H1 (cell line): ENCODE data around the gene WIPF3. TPM values are rescaled to one million over a fixed set of nuclear protein-coding genes. Genes with fewer than 3 reads are reported as not detected.

Experiments used
- CTCF ChIA-PET: fragments of 300-600 bp; sonication (Branson Sonifier 250); formaldehyde crosslinking; loops from one replicate; lab custom pipeline; 2021; ENCODE audit not compliant: partially characterized antibody; lab: Charles Lee
- POLR2A ChIA-PET: fragments of 300-600 bp; sonication (Branson Sonifier 250); formaldehyde crosslinking; loops from one replicate; lab custom pipeline; 2021; ENCODE audit warnings: inconsistent platforms; ENCODE audit not compliant: partially characterized antibody; lab: Charles Lee
- DNase-seq, 2 experiments: peaks; one replicate each; pipeline versions ENCODE4 v3.0.0 to v3.0.0-alpha.2; 2010 to 2022; ENCODE audit warnings: low spot score in 2 of 2, low read depth in 1 of 2, mixed read lengths in 1 of 2
- FAIRE-seq: peaks from 2 replicates; lab custom pipeline; 2011; peaks lifted over from hg19 to GRCh38; lab: Jason Lieb, UNC
- H2AFZ ChIP-seq: 2 replicates; pipeline ENCODE4 v1.8.1; 2012; ENCODE audit warnings: low read length, inconsistent platforms
- H2AK5ac ChIP-seq: 2 replicates; pipeline ENCODE4 v1.6.1; 2013; ENCODE audit warnings: low read depth, low read length
- H2BK120ac ChIP-seq: replicated peaks from 2 replicates; pipeline ENCODE3; 2013; ENCODE audit warnings: low read depth, low read length, inconsistent platforms
- H2BK12ac ChIP-seq: 2 replicates; pipeline ENCODE4 v1.6.1; 2013; ENCODE audit warnings: low read depth, low read length
- H2BK15ac ChIP-seq: 2 replicates; pipeline ENCODE4 v1.6.1; 2013; ENCODE audit warnings: low read length
- H2BK20ac ChIP-seq: 2 replicates; pipeline ENCODE4 v1.6.1; 2013; ENCODE audit warnings: low read length
- H2BK5ac ChIP-seq: 2 replicates; pipeline ENCODE4 v1.6.1; 2013; ENCODE audit warnings: low read depth, low read length
- H3K14ac ChIP-seq: 2 replicates; pipeline ENCODE4 v1.6.1; 2013; ENCODE audit warnings: inconsistent platforms; ENCODE audit not compliant: insufficient read length
- H3K18ac ChIP-seq: 2 replicates; pipeline ENCODE4 v1.6.1; 2013; ENCODE audit warnings: low read length; ENCODE audit errors: extremely low read depth
- H3K23ac ChIP-seq: 2 replicates; pipeline ENCODE4 v1.6.1; 2013; ENCODE audit warnings: inconsistent platforms; ENCODE audit not compliant: insufficient read length
- H3K23me2 ChIP-seq: 2 replicates; pipeline ENCODE4 v1.6.1; 2013; ENCODE audit warnings: low read depth, low read length
- H3K27ac ChIP-seq: 2 replicates; pipeline ENCODE4 v1.6.1; 2011; ENCODE audit warnings: low read depth, low read length, inconsistent platforms
- H3K27me3 ChIP-seq, 4 experiments: replicated peaks in 1 of 4; 1 replicate in 1 of 4; 2 replicates in 3 of 4; pipeline versions ENCODE4 v1.6.1 to v1.8.1; 2011 to 2013; ENCODE audit warnings: low read length in 3 of 4, mild to moderate bottlenecking in 3 of 4, inconsistent platforms in 2 of 4, mixed read lengths in 2 of 4, moderate library complexity in 1 of 4; ENCODE audit not compliant: control insufficient read depth in 3 of 4, insufficient read depth in 3 of 4; ENCODE audit errors: extremely low read depth in 1 of 4
- H3K36me3 ChIP-seq, 4 experiments: 2 replicates each; pipeline versions ENCODE4 v1.6.1 to v1.8.1; 2011 to 2013; ENCODE audit warnings: mild to moderate bottlenecking in 4 of 4, low read length in 3 of 4, moderate library complexity in 2 of 4, control low read depth in 1 of 4, inconsistent platforms in 1 of 4; ENCODE audit not compliant: insufficient read depth in 4 of 4, control insufficient read depth in 2 of 4
- H3K4ac ChIP-seq: replicated peaks from 2 replicates; pipeline ENCODE3; 2013; ENCODE audit warnings: low read length, low read depth, mixed read lengths, inconsistent platforms; ENCODE audit not compliant: insufficient read length
- H3K4me1 ChIP-seq, 4 experiments: replicated peaks in 1 of 4; 1 replicate in 1 of 4; 2 replicates in 3 of 4; pipeline versions ENCODE4 v1.6.1 to v1.8.1; 2011 to 2013; ENCODE audit warnings: low read length in 3 of 4, inconsistent platforms in 2 of 4, mixed read lengths in 1 of 4; ENCODE audit not compliant: insufficient read depth in 4 of 4, control insufficient read depth in 3 of 4
- H3K4me2 ChIP-seq, 2 experiments: 2 replicates each; pipeline versions ENCODE4 v1.6.1 to v1.8.1; 2011 to 2013; ENCODE audit warnings: low read depth in 2 of 2, low read length in 2 of 2, control low read depth in 1 of 2, inconsistent platforms in 1 of 2, mild to moderate bottlenecking in 1 of 2; ENCODE audit not compliant: insufficient read depth in 1 of 2
- H3K4me3 ChIP-seq, 4 experiments: fragments of 200-600, 300-600 bp in 1 of 4; sonication (generic), shearing (Covaris generic), sonication (Bioruptor Twin) in 1 of 4; 2 replicates each; pipeline versions ENCODE4 v1.5.1 to v1.8.1; 2011 to 2016; ENCODE audit warnings: low read length in 4 of 4, low read depth in 3 of 4, control low read depth in 2 of 4, inconsistent platforms in 2 of 4, mild to moderate bottlenecking in 2 of 4, mixed read lengths in 1 of 4, moderate library complexity in 1 of 4; ENCODE audit not compliant: insufficient read depth in 2 of 4; ENCODE audit errors: extremely low read depth in 1 of 4
- H3K56ac ChIP-seq: replicated peaks from 2 replicates; pipeline ENCODE3; 2013; ENCODE audit warnings: low read depth, mild to moderate bottlenecking, mixed read lengths, low read length, inconsistent platforms; ENCODE audit not compliant: insufficient read length
- H3K79me1 ChIP-seq: 2 replicates; pipeline ENCODE4 v1.6.1; 2013; ENCODE audit warnings: low read depth, low read length, control low read depth
- H3K79me2 ChIP-seq, 2 experiments: 2 replicates each; pipeline versions ENCODE4 v1.6.1 to v1.8.1; 2012 to 2013; ENCODE audit warnings: low read length in 2 of 2, mild to moderate bottlenecking in 2 of 2, inconsistent platforms in 1 of 2; ENCODE audit not compliant: insufficient read depth in 2 of 2, control insufficient read depth in 1 of 2
- H3K9ac ChIP-seq, 4 experiments: replicated peaks in 1 of 4; 1 replicate in 1 of 4; 2 replicates in 3 of 4; pipeline versions ENCODE4 v1.6.1 to v1.8.1; 2011 to 2013; ENCODE audit warnings: low read depth in 3 of 4, low read length in 3 of 4, control low read depth in 2 of 4, mild to moderate bottlenecking in 2 of 4, moderate library complexity in 2 of 4, inconsistent platforms in 1 of 4; ENCODE audit errors: extremely low read depth in 1 of 4
- H3K9me3 ChIP-seq, 2 experiments: 2 replicates each; pipeline versions ENCODE4 v1.6.1 to v1.8.1; 2012 to 2013; ENCODE audit warnings: mild to moderate bottlenecking in 2 of 2, moderate library complexity in 2 of 2, control low read depth in 1 of 2, inconsistent platforms in 1 of 2, low read depth in 1 of 2, low read length in 1 of 2, mixed read lengths in 1 of 2; ENCODE audit not compliant: insufficient read depth in 2 of 2
- H4K20me1 ChIP-seq, 2 experiments: replicated peaks in 1 of 2; 2 replicates each; pipeline versions ENCODE3 to v1.8.1; 2011 to 2013; ENCODE audit warnings: inconsistent platforms in 2 of 2, low read length in 2 of 2, mild to moderate bottlenecking in 1 of 2; ENCODE audit not compliant: insufficient read depth in 2 of 2, control insufficient read depth in 1 of 2
- H4K5ac ChIP-seq: 2 replicates; pipeline ENCODE4 v1.6.1; 2013; ENCODE audit warnings: low read length, low read depth, mixed read lengths, inconsistent platforms; ENCODE audit not compliant: insufficient read length
- H4K8ac ChIP-seq: 2 replicates; pipeline ENCODE4 v1.8.0; 2013; ENCODE audit warnings: mild to moderate bottlenecking, moderate library complexity, low read length, inconsistent platforms; ENCODE audit not compliant: insufficient read depth; ENCODE audit errors: extremely low read depth
- H4K91ac ChIP-seq: replicated peaks from 2 replicates; pipeline ENCODE3; 2013; ENCODE audit warnings: low read length, mixed read lengths, inconsistent platforms; ENCODE audit not compliant: insufficient read length
- HDAC2 ChIP-seq, 2 experiments: fragments of 300-600 bp in 1 of 2; sonication (generic) in 1 of 2; IDR thresholded peaks; 2 replicates each; pipeline ENCODE4 v1.6.1; 2011 to 2012; ENCODE audit warnings: low read depth in 2 of 2, low read length in 2 of 2, mild to moderate bottlenecking in 2 of 2, moderate library complexity in 2 of 2, borderline replicate concordance in 1 of 2, inconsistent platforms in 1 of 2
- WGBS, 2 experiments: shearing (Covaris generic) in 1 of 2; methylation state at CpG; one replicate each; pipeline versions ENCODE4 v1.1.6 to v1.1.7; 2013 to 2015; ENCODE audit warnings: low lambda C conversion rate in 2 of 2, mixed read lengths in 2 of 2, inconsistent platforms in 1 of 2, low coverage in 1 of 2, missing lambda C conversion rate in 1 of 2; ENCODE audit not compliant: insufficient replicate concordance in 2 of 2, insufficient coverage in 1 of 2, insufficient read length in 1 of 2; ENCODE audit errors: extremely low coverage in 1 of 2, missing lambda C conversion rate in 1 of 2; 5-methylcytosine and 5-hydroxymethylcytosine counted together
- polyA plus RNA-seq, 7 experiments: library from polyadenylated mRNA; depleted of rRNA in 3 of 7; stranded (reverse) in 5 of 7; unstranded in 2 of 7; fragments of >200 nt in 5 of 7; fragments of 200-250 nt in 2 of 7; gene quantifications; 1 replicate in 5 of 7; 2 replicates in 1 of 7; 4 replicates in 1 of 7; pipeline versions ENCODE4 v1.2.1 to v1.2.3, GENCODE V29; 2011 to 2013; ENCODE audit warnings: missing spikeins in 2 of 7, mixed read lengths in 2 of 7
- total RNA-seq: library from RNA; stranded (reverse); fragmentation: NEBNext Ultra II Directional; extraction: Animal tissue kit (Norgen Biotek cat#: 25700); gene quantifications from 2 replicates; pipeline ENCODE4 v1.2.1, GENCODE V29; 2021

Gene WIPF3
- total and polyA plus RNA-seq, 2 of the 8 experiments (the other 6 are each of a cell fraction or from before 2014, with no cell fraction given) = 5.0 to 12.1 TPM

DNA sequence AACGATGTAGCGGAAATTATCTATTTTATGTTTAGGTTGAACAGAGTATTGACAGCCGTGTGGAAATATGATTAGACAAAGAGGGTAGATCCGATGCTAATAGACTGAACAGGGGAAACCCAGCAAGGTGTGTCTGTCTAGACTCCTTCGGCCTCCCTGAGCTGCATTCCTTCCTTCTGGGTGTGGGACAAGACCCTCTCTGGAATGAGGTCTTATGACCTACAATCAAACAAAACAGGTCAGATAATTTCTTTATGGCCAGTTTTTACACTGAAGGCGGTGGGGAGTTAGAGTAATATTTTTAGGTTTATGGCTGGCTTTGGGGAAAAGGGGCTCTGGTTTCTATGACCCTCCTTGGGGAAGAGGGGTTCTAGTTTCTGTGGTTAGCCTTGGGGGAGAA, 41.2 kb downstream of the WIPF3 start:
- POLR2A ChIA-PET = no interaction called here
- no peak for FAIRE-seq
- TF ChIP-seq HDAC2 (IDR thresholded peaks at IDR 0.05; ENCODE audit: borderline replicate concordance in 1 of 2, low read depth in 2 of 2, low read length in 2 of 2) = no peak

More for the DNA sequence above, 41.2 kb downstream of the WIPF3 start:
- no peaks in the 10 kb centered on the region for H4K20me1 ChIP-seq
- H3K36me3 ChIP-seq = no peaks in the 10 kb centered on the region
- no peak overlapping the region for H2BK5ac ChIP-seq
- no peak for DNase-seq
- no peak overlapping the region for H3K27ac ChIP-seq
- no peak overlapping the region for H2AFZ ChIP-seq
- no peak overlapping the region for H3K4ac ChIP-seq
- no peaks in the 10 kb centered on the region for H3K23me2 ChIP-seq
- no peak overlapping the region for H3K4me2 ChIP-seq
- no peak overlapping the region for H4K8ac ChIP-seq
- no peak overlapping the region for H3K14ac ChIP-seq
- no peaks in the 10 kb centered on the region for H3K79me2 ChIP-seq
- H2AK5ac ChIP-seq = no peak overlapping the region
- H3K18ac ChIP-seq = no peak overlapping the region
- H3K56ac ChIP-seq = no peak overlapping the region
- no peak overlapping the region for H3K23ac ChIP-seq
- no peak overlapping the region for H3K9ac ChIP-seq
- H2BK120ac ChIP-seq = no peak overlapping the region
- no peak overlapping the region for H2BK20ac ChIP-seq
- H3K79me1 ChIP-seq = no peaks in the 10 kb centered on the region
- no peak overlapping the region for H4K5ac ChIP-seq
- H3K27me3 ChIP-seq = no peaks in the 10 kb centered on the region; a peak in 1 of 7 replicates
- no peak overlapping the region for H2BK12ac ChIP-seq
- CTCF ChIA-PET = no interaction called here
- no peak overlapping the region for H4K91ac ChIP-seq
- H3K4me1 ChIP-seq = peaks cover 0 to 3% (median 0%) of the 10 kb centered on the region in 4 experiments; a peak in 4 of 7 replicates
- H3K9me3 ChIP-seq = no peaks in the 10 kb centered on the region
- 83% methylated on average over 6 of the region's 6 CpGs; no CpG with 5 or more reads in 1 of the 2 experiments for WGBS, 2 experiments
- no peak overlapping the region for H2BK15ac ChIP-seq
- no peak overlapping the region for H3K4me3 ChIP-seq
